H9 (cell line): ENCODE measurements around the gene PI4K2A. TPM values are rescaled to one million over a fixed set of nuclear protein-coding genes. Genes with fewer than 3 reads are reported as not detected.

Source experiments
- DNase-seq: peaks from one replicate; pipeline ENCODE4 v3.0.0-alpha.2; 2017
- H2AFZ ChIP-seq: one replicate; pipeline ENCODE4 v1.6.1; 2013; ENCODE audit warnings: mild to moderate bottlenecking, low read length, control low read depth, moderate library complexity
- H2AK5ac ChIP-seq: 2 replicates; pipeline ENCODE4 v1.6.1; 2013; ENCODE audit warnings: low read length, control low read depth, mixed read lengths; ENCODE audit not compliant: insufficient read length
- H2BK120ac ChIP-seq: one replicate; pipeline ENCODE4 v1.6.1; 2013; ENCODE audit warnings: low read depth, mild to moderate bottlenecking, low read length, control low read depth, inconsistent platforms; ENCODE audit not compliant: poor library complexity, severe bottlenecking
- H2BK12ac ChIP-seq: 2 replicates; pipeline ENCODE4 v1.6.1; 2013; ENCODE audit warnings: low read length, control low read depth, mixed read lengths, low read depth; ENCODE audit not compliant: insufficient read length
- H2BK15ac ChIP-seq: 2 replicates; pipeline ENCODE4 v1.6.1; 2013; ENCODE audit warnings: low read depth, low read length, control low read depth
- H2BK20ac ChIP-seq: one replicate; pipeline ENCODE4 v1.6.1; 2013; ENCODE audit warnings: low read depth, mild to moderate bottlenecking, low read length, control low read depth, inconsistent platforms; ENCODE audit not compliant: poor library complexity, severe bottlenecking
- H2BK5ac ChIP-seq: 2 replicates; pipeline ENCODE4 v1.6.1; 2013; ENCODE audit warnings: low read length, control low read depth, mixed read lengths; ENCODE audit not compliant: insufficient read length
- H3K14ac ChIP-seq: 2 replicates; pipeline ENCODE4 v1.6.1; 2013; ENCODE audit warnings: low read length, control low read depth; ENCODE audit not compliant: insufficient read depth
- H3K18ac ChIP-seq: 2 replicates; pipeline ENCODE4 v1.6.1; 2013; ENCODE audit warnings: low read depth, mild to moderate bottlenecking, mixed read lengths, low read length, control low read depth; ENCODE audit not compliant: insufficient read length
- H3K23ac ChIP-seq: 2 replicates; pipeline ENCODE4 v1.6.1; 2013; ENCODE audit warnings: low read length, control low read depth, mixed read lengths, low read depth; ENCODE audit not compliant: insufficient read length
- H3K23me2 ChIP-seq: 2 replicates; pipeline ENCODE4 v1.6.1; 2013; ENCODE audit warnings: low read depth, mild to moderate bottlenecking, mixed read lengths, low read length, control low read depth; ENCODE audit not compliant: insufficient read length, poor library complexity, severe bottlenecking
- H3K27ac ChIP-seq: 2 replicates; pipeline ENCODE4 v1.5.1; 2013; ENCODE audit warnings: low read length, control low read depth, mixed read lengths, low read depth; ENCODE audit not compliant: insufficient read length
- H3K27me3 ChIP-seq: 2 replicates; pipeline ENCODE4 v1.6.1; 2013; ENCODE audit warnings: low read length, control low read depth, inconsistent platforms; ENCODE audit not compliant: insufficient read depth
- H3K4ac ChIP-seq: 2 replicates; pipeline ENCODE4 v1.6.1; 2013; ENCODE audit warnings: low read depth, mild to moderate bottlenecking, control low read depth, inconsistent platforms, low read length, moderate library complexity
- H3K4me1 ChIP-seq: 2 replicates; pipeline ENCODE4 v1.6.1; 2013; ENCODE audit warnings: low read length, control low read depth, inconsistent platforms; ENCODE audit not compliant: insufficient read depth
- H3K4me2 ChIP-seq: 2 replicates; pipeline ENCODE4 v1.6.1; 2013; ENCODE audit warnings: low read length, control low read depth, mixed read lengths; ENCODE audit not compliant: insufficient read length, insufficient read depth
- H3K56ac ChIP-seq: 2 replicates; pipeline ENCODE4 v1.6.1; 2013; ENCODE audit warnings: low read depth, mild to moderate bottlenecking, mixed read lengths, low read length, control low read depth; ENCODE audit not compliant: insufficient read length
- H3K79me1 ChIP-seq: 2 replicates; pipeline ENCODE4 v1.6.1; 2013; ENCODE audit warnings: low read depth, mild to moderate bottlenecking, moderate library complexity, low read length, control low read depth, inconsistent platforms; ENCODE audit not compliant: insufficient read depth, poor library complexity, severe bottlenecking
- H3K79me2 ChIP-seq: 2 replicates; pipeline ENCODE4 v1.6.1; 2013; ENCODE audit warnings: low read length, control low read depth, inconsistent platforms; ENCODE audit not compliant: insufficient read depth
- H3K9ac ChIP-seq: 2 replicates; pipeline ENCODE4 v1.6.1; 2013; ENCODE audit warnings: low read length, control low read depth, mixed read lengths; ENCODE audit not compliant: insufficient read length; ENCODE audit errors: extremely low read depth
- H3K9me3 ChIP-seq: one replicate; pipeline ENCODE4 v1.6.1; 2013; ENCODE audit warnings: low read depth, low read length, inconsistent platforms; ENCODE audit not compliant: control insufficient read depth
- H3T11ph ChIP-seq: one replicate; pipeline ENCODE4 v1.6.1; 2013; ENCODE audit warnings: mild to moderate bottlenecking, low read length, control low read depth, inconsistent platforms
- H4K20me1 ChIP-seq: one replicate; pipeline ENCODE4 v1.6.1; 2013; ENCODE audit not compliant: control insufficient read depth, insufficient read length, insufficient read depth
- H4K5ac ChIP-seq: 2 replicates; pipeline ENCODE4 v1.6.1; 2013; ENCODE audit warnings: low read depth, mild to moderate bottlenecking, mixed read lengths, low read length, control low read depth; ENCODE audit not compliant: insufficient read length
- H4K8ac ChIP-seq: replicated peaks from 2 replicates; pipeline ENCODE4 v1.6.1; 2013; ENCODE audit warnings: low read length, control low read depth, mixed read lengths, low read depth; ENCODE audit not compliant: insufficient read length
- H4K91ac ChIP-seq: 2 replicates; pipeline ENCODE4 v1.6.1; 2013; ENCODE audit warnings: low read depth, mild to moderate bottlenecking, moderate library complexity, mixed read lengths, low read length, control low read depth; ENCODE audit not compliant: insufficient read length
- H3K27ac Mint-ChIP-seq, 3 experiments: 2 replicates in 2 of 3; 3 replicates in 1 of 3; pipeline ENCODE4 v1.8.0; 2020 to 2021; ENCODE audit warnings: mixed read lengths in 3 of 3, mild to moderate bottlenecking in 1 of 3, moderate library complexity in 1 of 3
- H3K27me3 Mint-ChIP-seq: 2 replicates; pipeline ENCODE4 v1.8.0; 2021; ENCODE audit warnings: low read depth, mild to moderate bottlenecking, moderate library complexity, mixed read lengths
- H3K36me3 Mint-ChIP-seq, 3 experiments: 2 replicates in 2 of 3; 3 replicates in 1 of 3; pipeline ENCODE4 v1.8.0; 2020 to 2021; ENCODE audit warnings: low read depth in 3 of 3, mixed read lengths in 3 of 3; ENCODE audit not compliant: insufficient read depth in 1 of 3
- H3K4me1 Mint-ChIP-seq, 2 experiments: 2 replicates each; pipeline ENCODE4 v1.8.0; 2020; ENCODE audit warnings: mixed read lengths in 2 of 2
- H3K4me3 Mint-ChIP-seq, 2 experiments: 2 replicates in 1 of 2; 3 replicates in 1 of 2; pipeline ENCODE4 v1.8.0; 2020 to 2021; ENCODE audit warnings: mild to moderate bottlenecking in 2 of 2, mixed read lengths in 2 of 2, moderate library complexity in 1 of 2
- H3K9me3 Mint-ChIP-seq, 2 experiments: 2 replicates in 1 of 2; 3 replicates in 1 of 2; pipeline ENCODE4 v1.8.0; 2020; ENCODE audit warnings: mild to moderate bottlenecking in 2 of 2, mixed read lengths in 2 of 2, moderate library complexity in 1 of 2
- CTCF ChIP-seq: fragments of 200-600 bp; sonication (generic); conservative IDR thresholded peaks from 3 replicates; pipeline ENCODE4 v1.8.0; 2021; ENCODE audit warnings: antibody characterized with exemption, mild to moderate bottlenecking
- WGBS: extraction: QIAGEN DNeasy Blood & Tissue Kit; methylation state at CpG from one replicate; pipeline ENCODE4 v1.1.7; 2013; ENCODE audit warnings: missing lambda C conversion rate, low lambda C conversion rate, mixed read lengths; ENCODE audit not compliant: insufficient read length; ENCODE audit errors: extremely low coverage; 5-methylcytosine and 5-hydroxymethylcytosine counted together
- total RNA-seq: library from RNA; stranded (reverse); gene quantifications from 2 replicates; pipeline ENCODE4 v1.2.1, GENCODE V29; 2021

PI4K2A gene
- total RNA-seq, 1 experiment from 2014 or later: 30.9 TPM

DNA sequence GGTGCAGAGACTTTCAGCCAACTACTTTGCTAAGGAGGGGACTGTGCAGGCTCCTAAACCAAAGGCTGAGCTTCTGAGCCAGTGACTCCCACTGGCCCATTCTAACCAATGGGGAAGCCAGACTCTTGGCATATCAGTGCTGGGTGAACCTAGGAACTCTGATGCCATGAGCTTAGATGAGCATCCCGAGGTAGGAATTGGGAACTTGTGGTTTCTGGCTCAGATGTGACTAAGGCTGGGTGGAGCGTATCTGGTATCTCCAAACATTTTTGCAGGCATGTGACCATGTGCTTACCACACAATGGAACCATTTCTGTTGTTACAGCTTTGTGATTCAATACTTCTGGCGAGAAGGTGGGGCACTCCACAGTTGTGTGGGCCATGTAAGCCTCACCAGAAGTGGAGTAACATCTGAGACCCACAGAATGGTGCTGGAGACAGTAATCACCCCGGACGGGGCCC, 49.1 kb downstream of the PI4K2A start:
- H3K27me3 Mint-ChIP-seq: peaks cover 14% of the 10 kb centered on the region
- no peak overlapping the region for H4K8ac ChIP-seq
- H3K23ac ChIP-seq: no peak overlapping the region
- H3K4me1 Mint-ChIP-seq: peaks cover 17 to 19% of the 10 kb centered on the region in 2 experiments
- no peak overlapping the region for H2BK5ac ChIP-seq
- H3K4me2 ChIP-seq: no peak overlapping the region
- no peak overlapping the region for H3K27ac ChIP-seq
- no peak overlapping the region for H2AFZ ChIP-seq
- H4K5ac ChIP-seq: no peak overlapping the region
- H3K23me2 ChIP-seq: peaks cover 10% of the 10 kb centered on the region
- no peak overlapping the region for H2BK120ac ChIP-seq
- H3K4me3 Mint-ChIP-seq: no peak overlapping the region
- H3K79me2 ChIP-seq: no peaks in the 10 kb centered on the region
- no peak overlapping the region for H3K56ac ChIP-seq
- no peak overlapping the region for H4K91ac ChIP-seq
- H3T11ph ChIP-seq: no peak overlapping the region
- no peak overlapping the region for H3K14ac ChIP-seq
- H2AK5ac ChIP-seq: no peak overlapping the region
- H2BK15ac ChIP-seq: no peak overlapping the region
- H2BK20ac ChIP-seq: no peak overlapping the region
- H3K18ac ChIP-seq: no peak overlapping the region
- H3K36me3 Mint-ChIP-seq: no peaks in the 10 kb centered on the region; a peak in 1 of 7 replicates
- peaks cover 0 to 3% of the 10 kb centered on the region in 2 experiments; a peak in 2 of 5 replicates for H3K9me3 Mint-ChIP-seq
- TF ChIP-seq CTCF: no peak
- no peak for DNase-seq
- H3K79me1 ChIP-seq: no peaks in the 10 kb centered on the region
- H3K27ac Mint-ChIP-seq: no peak overlapping the region
- H4K20me1 ChIP-seq: no peaks in the 10 kb centered on the region
- no peak overlapping the region for H3K9ac ChIP-seq
- no peak overlapping the region for H3K4ac ChIP-seq
- no CpG with 5 or more reads among the region's 5 CpGs for WGBS
- no peaks in the 10 kb centered on the region; the same call in 1 of the 2 replicates for H3K27me3 ChIP-seq
- H3K4me1 ChIP-seq: peaks cover 4% of the 10 kb centered on the region; the same call in 1 of the 2 replicates
- H3K9me3 ChIP-seq: no peaks in the 10 kb centered on the region
- H2BK12ac ChIP-seq: no peak overlapping the region
